HFFc6 (cell line): ENCODE results near the gene DCAF5. TPM values are rescaled to one million over a fixed set of nuclear protein-coding genes. Genes with fewer than 3 reads are reported as not detected.

Source experiments
- DNase-seq: peaks from one replicate; pipeline ENCODE4 v3.0.0-alpha.2; 2018
- H3K27ac Mint-ChIP-seq: 2 replicates; pipeline ENCODE4 v1.8.0; 2020; ENCODE audit warnings: mild to moderate bottlenecking, mixed read lengths
- H3K27me3 Mint-ChIP-seq: 2 replicates; pipeline ENCODE4 v1.8.0; 2021; ENCODE audit warnings: mild to moderate bottlenecking, moderate library complexity, mixed read lengths; ENCODE audit not compliant: insufficient read depth
- H3K36me3 Mint-ChIP-seq: 2 replicates; pipeline ENCODE4 v1.8.0; 2021; ENCODE audit warnings: low read depth, mixed read lengths
- H3K4me1 Mint-ChIP-seq: 2 replicates; pipeline ENCODE4 v1.8.0; 2020; ENCODE audit warnings: low read depth, mixed read lengths
- H3K4me3 Mint-ChIP-seq: 2 replicates; pipeline ENCODE4 v1.8.0; 2020; ENCODE audit warnings: mild to moderate bottlenecking, moderate library complexity, mixed read lengths
- H3K9me3 Mint-ChIP-seq: 2 replicates; pipeline ENCODE4 v1.8.0; 2020; ENCODE audit warnings: mild to moderate bottlenecking, mixed read lengths
- total RNA-seq, 6 experiments: library from RNA; stranded (reverse); fragmentation: NEBNext Ultra II Directional; extraction: Animal tissue kit (Norgen Biotek cat#: 25700); gene quantifications; 2 replicates in 1 of 6; 3 replicates in 5 of 6; pipeline ENCODE4 v1.2.3, GENCODE V29; 2021
- TF ChIP-seq, protein P1 (sequence below): fragments of 200-600 bp; sonication (generic); IDR thresholded peaks from 2 replicates; pipeline ENCODE4 v1.5.0; 2021; ENCODE audit warnings: antibody characterized with exemption, mild to moderate bottlenecking

DCAF5 gene
- total RNA-seq, 6 experiments from 2014 or later, result 23.4 to 34.7 (median 27.0) TPM

DNA sequence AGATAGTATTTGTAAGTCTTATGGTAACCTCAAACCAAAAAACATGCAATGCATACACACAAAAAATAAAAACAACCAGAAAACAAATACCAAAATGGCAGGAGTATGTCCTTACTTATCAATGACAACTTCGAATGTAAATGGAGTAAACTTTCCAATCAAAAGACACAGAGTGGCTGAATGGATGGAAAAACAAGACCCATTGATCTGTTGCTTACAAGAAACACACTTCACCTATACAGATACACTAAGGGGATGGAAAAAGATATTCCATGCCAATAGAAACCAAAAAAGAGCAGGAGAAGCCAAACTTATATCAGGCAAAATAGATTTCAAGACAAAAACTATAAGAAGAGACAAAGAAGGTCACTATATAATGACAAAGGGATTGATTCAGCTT lies 8.7 kb upstream of the DCAF5 start:
- no peak for DNase-seq
- no peak overlapping the region for H3K27ac Mint-ChIP-seq
- H3K9me3 Mint-ChIP-seq, result peaks cover 18% of the 10 kb centered on the region
- no peak overlapping the region for H3K4me3 Mint-ChIP-seq
- no peaks in the 10 kb centered on the region for H3K4me1 Mint-ChIP-seq
- peaks cover 33% of the 10 kb centered on the region for H3K27me3 Mint-ChIP-seq
- peaks cover 8% of the 10 kb centered on the region for H3K36me3 Mint-ChIP-seq
- TF ChIP-seq, protein P1, sequence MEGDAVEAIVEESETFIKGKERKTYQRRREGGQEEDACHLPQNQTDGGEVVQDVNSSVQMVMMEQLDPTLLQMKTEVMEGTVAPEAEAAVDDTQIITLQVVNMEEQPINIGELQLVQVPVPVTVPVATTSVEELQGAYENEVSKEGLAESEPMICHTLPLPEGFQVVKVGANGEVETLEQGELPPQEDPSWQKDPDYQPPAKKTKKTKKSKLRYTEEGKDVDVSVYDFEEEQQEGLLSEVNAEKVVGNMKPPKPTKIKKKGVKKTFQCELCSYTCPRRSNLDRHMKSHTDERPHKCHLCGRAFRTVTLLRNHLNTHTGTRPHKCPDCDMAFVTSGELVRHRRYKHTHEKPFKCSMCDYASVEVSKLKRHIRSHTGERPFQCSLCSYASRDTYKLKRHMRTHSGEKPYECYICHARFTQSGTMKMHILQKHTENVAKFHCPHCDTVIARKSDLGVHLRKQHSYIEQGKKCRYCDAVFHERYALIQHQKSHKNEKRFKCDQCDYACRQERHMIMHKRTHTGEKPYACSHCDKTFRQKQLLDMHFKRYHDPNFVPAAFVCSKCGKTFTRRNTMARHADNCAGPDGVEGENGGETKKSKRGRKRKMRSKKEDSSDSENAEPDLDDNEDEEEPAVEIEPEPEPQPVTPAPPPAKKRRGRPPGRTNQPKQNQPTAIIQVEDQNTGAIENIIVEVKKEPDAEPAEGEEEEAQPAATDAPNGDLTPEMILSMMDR, result no peak

GRCh38 chr14:69156224-69156623 lies 3.3 kb upstream of the DCAF5 start:
- H3K27ac Mint-ChIP-seq, result no peak overlapping the region
- DNase-seq, result no peak
- peaks cover 12% of the 10 kb centered on the region for H3K27me3 Mint-ChIP-seq
- TF ChIP-seq, protein P1, result no peak
- no peaks in the 10 kb centered on the region; the same call in 1 of the 2 replicates for H3K9me3 Mint-ChIP-seq
- H3K4me3 Mint-ChIP-seq, result no peak overlapping the region
- H3K4me1 Mint-ChIP-seq, result peaks cover 7% of the 10 kb centered on the region
- no peaks in the 10 kb centered on the region for H3K36me3 Mint-ChIP-seq

DNA sequence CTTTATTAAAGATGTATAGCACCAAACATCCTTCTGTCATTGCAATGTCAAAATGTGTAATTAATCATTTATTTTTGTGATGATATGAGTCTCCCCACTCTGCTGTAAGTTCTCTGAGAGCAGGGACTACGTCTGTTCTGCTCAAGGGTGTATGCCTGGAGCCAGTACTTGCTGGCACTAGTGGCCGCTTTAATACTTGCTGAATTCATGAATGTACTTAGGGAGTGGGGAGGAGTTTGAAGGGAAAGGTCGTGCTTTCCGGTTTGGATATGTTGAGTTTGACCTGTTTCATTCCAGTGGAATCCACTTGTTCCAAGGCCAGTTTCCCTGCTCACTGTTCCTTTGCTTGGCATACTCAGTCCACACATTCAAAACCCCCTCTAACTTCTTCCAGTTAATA lies 1.9 kb upstream of the DCAF5 start:
- no peak for DNase-seq
- TF ChIP-seq, protein P1, result no peak
- Mint-ChIP-seq H3K27ac (no peak overlapping the region), H3K27me3 (peaks cover 8% of the 10 kb centered on the region), H3K4me3 (no peak overlapping the region), H3K9me3 (no peaks in the 10 kb centered on the region), H3K4me1 (peaks cover 22% of the 10 kb centered on the region), H3K36me3 (no peaks in the 10 kb centered on the region)

GRCh38 chr14:69153873-69154270 lies 953 bp upstream of the DCAF5 start:
- DNase-seq, result peak; percentile 17
- Mint-ChIP-seq H3K4me1 (peaks cover 31% of the 10 kb centered on the region), H3K9me3 (no peaks in the 10 kb centered on the region), H3K36me3 (peaks cover 1% of the 10 kb centered on the region), H3K27ac (peak overlapping the region; percentile 86), H3K4me3 (peak overlapping the region; percentile 92), H3K27me3 (peaks cover 8% of the 10 kb centered on the region)
- TF ChIP-seq, protein P1, result no peak

DNA sequence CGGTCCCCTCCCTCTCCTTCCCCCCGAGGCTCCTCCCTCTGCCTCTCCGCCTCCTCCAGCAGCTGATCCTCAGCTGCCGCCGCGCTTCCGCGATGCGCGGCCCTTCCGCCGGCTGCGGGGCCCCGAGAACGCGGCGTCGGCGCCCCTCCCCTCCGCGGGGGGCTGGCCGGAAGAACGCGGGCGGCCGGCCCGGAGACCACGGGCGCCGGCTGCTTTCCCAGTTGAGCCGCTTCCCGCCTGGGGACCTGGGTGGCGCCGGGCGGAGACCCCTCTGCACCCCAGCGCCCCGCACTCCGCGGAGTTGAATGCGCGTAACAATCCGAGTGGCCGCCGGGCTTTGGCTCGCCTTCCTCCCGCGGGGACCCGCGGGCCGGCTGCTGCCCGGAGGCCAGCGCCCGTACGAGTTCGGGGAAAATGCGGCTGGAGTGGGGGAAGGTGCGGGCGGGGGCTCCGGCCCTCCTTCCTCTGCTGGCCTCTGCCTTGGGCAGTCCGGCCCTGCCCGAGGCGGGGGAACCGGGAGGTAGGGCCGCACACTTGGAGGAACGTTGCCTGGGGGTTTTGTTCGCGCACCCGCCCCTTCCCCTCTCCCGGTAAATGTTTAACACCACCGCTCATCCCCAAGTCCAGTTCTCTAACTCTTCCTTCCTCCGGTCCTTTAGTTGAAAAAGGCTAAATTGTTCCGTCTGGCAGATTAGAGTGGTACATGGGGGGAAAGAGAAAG lies 393 bp upstream of the DCAF5 start:
- Mint-ChIP-seq H3K4me3 (peak overlapping the region; percentile 92), H3K27me3 (peaks cover 8% of the 10 kb centered on the region), H3K36me3 (peaks cover 6% of the 10 kb centered on the region), H3K9me3 (no peaks in the 10 kb centered on the region), H3K27ac (peak overlapping the region; percentile 86), H3K4me1 (peaks cover 36% of the 10 kb centered on the region)
- TF ChIP-seq, protein P1, result peak; percentile 10; the same call in 1 of the 2 replicates
- DNase-seq, result peak; percentile 89
